ENCODE data around the gene NRN1L.

The NRN1L gene

DNA sequence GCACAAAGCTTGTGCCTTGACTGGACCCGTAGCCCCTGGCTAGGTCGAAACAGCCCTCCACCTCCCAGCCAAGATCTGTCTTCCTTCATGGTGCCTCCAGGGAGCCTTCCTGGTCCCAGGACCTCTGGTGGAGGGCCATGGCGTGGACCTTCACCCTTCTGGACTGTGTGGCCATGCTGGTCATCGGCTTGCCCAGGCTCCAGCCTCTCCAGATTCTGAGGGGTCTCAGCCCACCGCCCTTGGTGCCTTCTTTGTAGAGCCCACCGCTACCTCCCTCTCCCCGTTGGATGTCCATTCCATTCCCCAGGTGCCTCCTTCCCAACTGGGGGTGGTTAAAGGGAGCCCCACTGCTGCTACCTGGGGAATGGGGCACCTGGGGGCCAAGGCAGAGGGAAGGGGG lies 43.5 kb downstream of the NRN1L start:
- TF ChIP-seq FOXM1 (IDR thresholded peaks at IDR 0.05; ENCODE audit: borderline replicate concordance, low read depth) (no peak), TAF1 (IDR thresholded peaks at IDR 0.05; ENCODE audit: low read depth) (no peak), CEBPB (IDR thresholded peaks at IDR 0.05) (no peak), TEAD4 (IDR thresholded peaks at IDR 0.05) (no peak), EP300 (IDR thresholded peaks at IDR 0.05; ENCODE audit: borderline replicate concordance) (no peak), RAD21 (IDR thresholded peaks at IDR 0.05; ENCODE audit: low read depth) (no peak), TCF12 (IDR thresholded peaks at IDR 0.05; ENCODE audit: low read depth) (no peak), NFIC (IDR thresholded peaks at IDR 0.05) (no peak), ZBTB7A (IDR thresholded peaks at IDR 0.05; ENCODE audit: low read depth) (no peak), CREB1 (IDR thresholded peaks at IDR 0.05; ENCODE audit: low read depth) (no peak), REST (IDR thresholded peaks at IDR 0.05; ENCODE audit: low read depth) (no peak), YY1 (IDR thresholded peaks at IDR 0.05; ENCODE audit: low read depth) (no peak), EGR1 (IDR thresholded peaks at IDR 0.05) (no peak), MAX (IDR thresholded peaks at IDR 0.05) (no peak)
- TF ChIP-seq, protein P1, sequence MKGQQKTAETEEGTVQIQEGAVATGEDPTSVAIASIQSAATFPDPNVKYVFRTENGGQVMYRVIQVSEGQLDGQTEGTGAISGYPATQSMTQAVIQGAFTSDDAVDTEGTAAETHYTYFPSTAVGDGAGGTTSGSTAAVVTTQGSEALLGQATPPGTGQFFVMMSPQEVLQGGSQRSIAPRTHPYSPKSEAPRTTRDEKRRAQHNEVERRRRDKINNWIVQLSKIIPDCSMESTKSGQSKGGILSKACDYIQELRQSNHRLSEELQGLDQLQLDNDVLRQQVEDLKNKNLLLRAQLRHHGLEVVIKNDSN (IDR thresholded peaks at IDR 0.05), result no peak

DNA sequence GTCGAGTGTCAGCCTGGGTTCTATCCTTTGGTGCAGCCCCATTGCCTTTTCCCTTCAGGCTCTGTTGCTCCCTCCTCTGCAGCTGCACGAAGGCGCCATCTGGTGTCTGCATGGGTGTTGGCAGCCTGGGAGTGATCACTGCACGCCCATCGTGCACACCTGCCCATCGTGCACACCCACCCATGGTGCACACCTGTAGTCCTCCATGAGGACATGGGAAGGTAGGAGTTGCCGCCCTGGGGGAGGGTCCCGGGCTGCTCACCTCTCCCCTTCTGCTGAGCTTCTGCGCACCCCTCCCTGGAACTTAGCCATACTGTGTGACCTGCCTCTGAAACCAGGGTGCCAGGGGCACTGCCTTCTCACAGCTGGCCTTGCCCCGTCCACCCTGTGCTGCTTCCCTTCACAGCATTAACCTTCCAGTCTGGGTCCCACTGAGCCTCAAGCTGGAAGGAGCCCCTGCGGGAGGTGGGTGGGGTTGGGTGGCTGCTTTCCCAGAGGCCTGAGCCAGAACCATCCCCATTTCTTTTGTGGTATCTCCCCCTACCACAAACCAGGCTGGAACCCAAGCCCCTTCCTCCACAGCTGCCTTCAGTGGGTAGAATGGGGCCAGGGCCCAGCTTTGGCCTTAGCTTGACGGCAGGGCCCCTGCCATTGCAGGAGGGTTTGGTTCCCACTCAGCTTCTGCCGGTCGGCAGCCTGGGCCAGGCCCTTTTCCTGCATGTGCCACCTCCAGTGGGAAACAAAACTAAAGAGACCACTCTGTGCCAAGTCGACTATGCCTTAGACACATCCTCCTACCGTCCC lies 44.1 kb downstream of the NRN1L start:
- TF ChIP-seq NFIC (IDR thresholded peaks at IDR 0.05) (no peak), RAD21 (IDR thresholded peaks at IDR 0.05; ENCODE audit: low read depth) (peak; percentile 92), YY1 (IDR thresholded peaks at IDR 0.05; ENCODE audit: low read depth) (no peak), MAX (IDR thresholded peaks at IDR 0.05) (peak; percentile 34; the same call in 1 of the 2 replicates), TAF1 (IDR thresholded peaks at IDR 0.05; ENCODE audit: low read depth) (no peak), CEBPB (IDR thresholded peaks at IDR 0.05) (no peak), FOXM1 (IDR thresholded peaks at IDR 0.05; ENCODE audit: borderline replicate concordance, low read depth) (no peak), REST (IDR thresholded peaks at IDR 0.05; ENCODE audit: low read depth) (no peak)

DNA sequence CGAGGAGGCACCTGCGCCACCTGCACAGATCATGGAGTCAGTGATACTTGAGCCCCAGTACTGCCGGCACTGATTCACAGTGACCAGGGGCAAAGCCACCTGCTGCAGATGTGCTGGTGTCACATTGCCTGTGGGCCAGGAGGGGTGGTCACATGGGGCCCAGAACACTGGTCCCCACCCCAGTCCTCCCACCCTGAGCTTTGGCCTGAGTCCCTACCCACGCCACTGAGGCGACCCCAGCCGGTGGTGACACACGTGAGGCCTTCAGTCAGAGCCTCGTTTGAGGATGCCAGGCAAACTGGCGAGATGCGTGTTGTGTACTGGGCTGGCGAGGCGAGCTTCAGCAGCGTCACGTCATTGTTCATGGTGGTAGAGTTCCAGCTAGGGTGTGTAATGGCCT lies 45.5 kb downstream of the NRN1L start:
- TF ChIP-seq, protein P1 (IDR thresholded peaks at IDR 0.05), result no peak
- TF ChIP-seq NFIC (IDR thresholded peaks at IDR 0.05) (no peak), MAX (IDR thresholded peaks at IDR 0.05) (no peak), CEBPB (IDR thresholded peaks at IDR 0.05) (no peak), ZBTB7A (IDR thresholded peaks at IDR 0.05; ENCODE audit: low read depth) (no peak), YY1 (IDR thresholded peaks at IDR 0.05; ENCODE audit: low read depth) (no peak), EGR1 (IDR thresholded peaks at IDR 0.05) (no peak)

DNA sequence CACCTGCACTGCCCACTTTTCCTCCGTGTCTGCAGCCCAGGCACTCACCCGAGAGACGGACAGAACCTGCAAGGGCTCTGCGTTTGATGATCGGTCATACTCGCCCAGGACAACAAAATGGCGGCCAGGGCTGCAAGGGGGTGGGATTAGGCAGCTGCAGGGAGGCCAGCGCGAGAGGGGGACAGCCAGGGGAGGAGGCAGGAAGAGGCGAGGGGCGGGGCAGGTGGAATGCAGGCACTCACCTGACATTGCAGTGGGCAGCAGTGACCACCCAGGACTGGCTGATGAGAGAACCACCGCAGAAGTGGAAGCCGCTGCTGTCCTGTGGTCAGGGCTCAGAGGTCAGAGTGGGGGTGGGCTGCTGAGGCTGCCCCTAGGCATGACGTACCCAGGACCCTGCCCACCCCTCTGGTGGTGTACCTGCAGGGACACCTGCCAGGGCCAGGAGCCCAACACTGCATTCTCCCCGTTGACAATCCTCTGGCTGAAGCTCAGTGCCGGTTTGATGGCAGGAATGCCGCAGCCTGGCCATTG lies 46.1 kb downstream of the NRN1L start:
- TF ChIP-seq YY1 (IDR thresholded peaks at IDR 0.05; ENCODE audit: low read depth), result no peak
- TF ChIP-seq, protein P1 (IDR thresholded peaks at IDR 0.05), result no peak
- no peak for TF ChIP-seq FOXM1 (IDR thresholded peaks at IDR 0.05; ENCODE audit: borderline replicate concordance, low read depth)
- TF ChIP-seq EP300 (IDR thresholded peaks at IDR 0.05; ENCODE audit: borderline replicate concordance), result no peak

GRCh38 chr16:67931712-67932461 lies 47.2 kb downstream of the NRN1L start, which contains the start of gene CTRL:
Gene CTRL, minus strand, starts transcription at chr16:67931862. Its CDS starts 10 bp downstream, at chr16:67931852.
- TF ChIP-seq TAF1 (IDR thresholded peaks at IDR 0.05; ENCODE audit: low read depth), result no peak
- TF ChIP-seq RAD21 (IDR thresholded peaks at IDR 0.05; ENCODE audit: low read depth), result no peak
- TF ChIP-seq ZBTB7A (IDR thresholded peaks at IDR 0.05; ENCODE audit: low read depth), result no peak
- TF ChIP-seq TCF12 (IDR thresholded peaks at IDR 0.05; ENCODE audit: low read depth), result no peak
- TF ChIP-seq FOXM1 (IDR thresholded peaks at IDR 0.05; ENCODE audit: borderline replicate concordance, low read depth), result no peak
- TF ChIP-seq NFIC (IDR thresholded peaks at IDR 0.05), result no peak
- no peak for TF ChIP-seq CEBPB (IDR thresholded peaks at IDR 0.05)
- TF ChIP-seq TEAD4 (IDR thresholded peaks at IDR 0.05), result no peak
